Esophagus squamous epithelium (tissue), 5 donors: ENCODE results near the gene GALNT4. TPM values are rescaled to one million over a fixed set of nuclear protein-coding genes. Genes with fewer than 3 reads are reported as not detected.

Experiments used
- DNase-seq: peaks from one replicate; lab custom pipeline; 2025; lab: John Stamatoyannopoulos, UW
- H3K27ac ChIP-seq, 4 donors: fragments of 200-600 bp; sonication (generic); one replicate each; pipeline ENCODE4 v1.5.1; 2016 to 2019; ENCODE audit warnings: mild to moderate bottlenecking in 1 of 4
- H3K27me3 ChIP-seq, 4 donors: fragments of 200-600 bp; sonication (generic); 1 replicate in 3 of 4; 2 replicates in 1 of 4; pipeline versions ENCODE4 v1.5.1 to v1.6.0; 2017 to 2021; ENCODE audit warnings: antibody characterized with exemption in 1 of 4
- H3K36me3 ChIP-seq, 3 donors: fragments of 200-600 bp; sonication (generic); one replicate each; pipeline ENCODE4 v1.5.1; 2016 to 2019
- H3K4me1 ChIP-seq, 3 donors: fragments of 200-600 bp; sonication (generic); one replicate each; pipeline ENCODE4 v1.5.1; 2017 to 2019
- H3K4me3 ChIP-seq, 4 donors: fragments of 200-600 bp; sonication (generic); 1 replicate in 3 of 4; 2 replicates in 1 of 4; pipeline ENCODE4 v1.5.1; 2016 to 2019; ENCODE audit warnings: mild to moderate bottlenecking in 2 of 4, moderate library complexity in 1 of 4
- H3K9me3 ChIP-seq, 3 donors: fragments of 200-600 bp; sonication (generic); one replicate each; pipeline ENCODE4 v1.5.1; 2016 to 2019
- POLR2A ChIP-seq, 4 donors: fragments of 450-650 bp; IDR thresholded peaks; one replicate each; pipeline ENCODE4 v1.6.1; 2017; ENCODE audit warnings: antibody characterized with exemption in 4 of 4, mild to moderate bottlenecking in 4 of 4, moderate library complexity in 3 of 4
- WGBS, 2 donors: methylation state at CpG; one replicate each; pipeline ENCODE4 v1.1.5; 2018; 5-methylcytosine and 5-hydroxymethylcytosine counted together
- intact Hi-C: fragments of 100-400 bp; cut with DNase I; formaldehyde crosslinking; loops from one replicate; pipeline ENCODE4 v1.15.0; 2022
- total RNA-seq, 4 donors: library from RNA; depleted of rRNA; stranded (reverse); fragments of >200 nt; gene quantifications; one replicate each; pipeline ENCODE4 v1.1.0, GENCODE V29; 2016
- TF ChIP-seq, protein P1 (sequence below), 6 experiments: fragments of 450-650 bp in 4 of 6; fragments of 200-600 bp in 2 of 6; sonication (generic) in 2 of 6; IDR thresholded peaks; one replicate each; pipeline ENCODE4 v1.5.1; 2016 to 2019; ENCODE audit warnings: antibody characterized with exemption in 6 of 6, mild to moderate bottlenecking in 4 of 6, moderate library complexity in 4 of 6
- donor health status: DM: yes; HTN: yes; CAD: no.

The GALNT4 gene
- total RNA-seq, 4 donors from 2014 or later: 3.9 to 6.8 (median 5.4) TPM

DNA sequence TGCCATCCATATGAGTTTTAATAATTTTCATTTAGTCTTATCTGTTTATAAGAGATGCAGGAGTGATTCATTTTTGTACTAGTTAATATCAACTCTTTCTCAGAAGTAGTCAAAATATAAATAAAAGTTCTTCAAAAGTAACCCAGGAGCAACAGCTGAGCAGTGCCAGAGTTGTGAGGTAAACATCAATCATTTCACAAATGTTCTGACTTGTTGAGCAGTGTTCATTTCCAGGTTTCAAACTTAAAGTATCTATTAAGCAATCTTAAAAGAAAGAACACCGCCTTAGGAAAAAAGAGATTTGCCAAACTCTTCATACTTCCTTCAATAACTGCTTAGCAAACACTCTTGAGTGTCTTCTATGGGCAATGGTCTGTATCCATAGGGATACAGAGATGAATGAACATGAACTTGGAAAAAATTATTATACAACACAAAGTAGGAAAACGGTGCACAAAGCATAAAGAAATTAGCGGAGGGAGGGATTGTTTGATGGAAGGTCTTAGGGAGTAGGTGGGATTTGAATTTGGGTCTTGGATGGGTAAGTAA, 43.2 kb upstream of the GALNT4 start:
- Histone ChIP-seq H3K4me3 (no peak overlapping the region), H3K27ac (no peak overlapping the region), H3K4me1 (peaks cover 0 to 32% (median 0%) of the 10 kb centered on the region in 3 donors), H3K9me3 (no peaks in the 10 kb centered on the region), H3K27me3 (no peaks in the 10 kb centered on the region), H3K36me3 (no peaks in the 10 kb centered on the region)
- 41 to 47% methylated on average over 3 of the region's 3 CpGs for WGBS, 2 donors
- intact Hi-C loops: no loop called here
- DNase-seq: no peak
- TF ChIP-seq, protein P1, sequence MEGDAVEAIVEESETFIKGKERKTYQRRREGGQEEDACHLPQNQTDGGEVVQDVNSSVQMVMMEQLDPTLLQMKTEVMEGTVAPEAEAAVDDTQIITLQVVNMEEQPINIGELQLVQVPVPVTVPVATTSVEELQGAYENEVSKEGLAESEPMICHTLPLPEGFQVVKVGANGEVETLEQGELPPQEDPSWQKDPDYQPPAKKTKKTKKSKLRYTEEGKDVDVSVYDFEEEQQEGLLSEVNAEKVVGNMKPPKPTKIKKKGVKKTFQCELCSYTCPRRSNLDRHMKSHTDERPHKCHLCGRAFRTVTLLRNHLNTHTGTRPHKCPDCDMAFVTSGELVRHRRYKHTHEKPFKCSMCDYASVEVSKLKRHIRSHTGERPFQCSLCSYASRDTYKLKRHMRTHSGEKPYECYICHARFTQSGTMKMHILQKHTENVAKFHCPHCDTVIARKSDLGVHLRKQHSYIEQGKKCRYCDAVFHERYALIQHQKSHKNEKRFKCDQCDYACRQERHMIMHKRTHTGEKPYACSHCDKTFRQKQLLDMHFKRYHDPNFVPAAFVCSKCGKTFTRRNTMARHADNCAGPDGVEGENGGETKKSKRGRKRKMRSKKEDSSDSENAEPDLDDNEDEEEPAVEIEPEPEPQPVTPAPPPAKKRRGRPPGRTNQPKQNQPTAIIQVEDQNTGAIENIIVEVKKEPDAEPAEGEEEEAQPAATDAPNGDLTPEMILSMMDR (IDR thresholded peaks at IDR 0.05): no peak
- TF ChIP-seq POLR2A (IDR thresholded peaks at IDR 0.05): no peak

DNA sequence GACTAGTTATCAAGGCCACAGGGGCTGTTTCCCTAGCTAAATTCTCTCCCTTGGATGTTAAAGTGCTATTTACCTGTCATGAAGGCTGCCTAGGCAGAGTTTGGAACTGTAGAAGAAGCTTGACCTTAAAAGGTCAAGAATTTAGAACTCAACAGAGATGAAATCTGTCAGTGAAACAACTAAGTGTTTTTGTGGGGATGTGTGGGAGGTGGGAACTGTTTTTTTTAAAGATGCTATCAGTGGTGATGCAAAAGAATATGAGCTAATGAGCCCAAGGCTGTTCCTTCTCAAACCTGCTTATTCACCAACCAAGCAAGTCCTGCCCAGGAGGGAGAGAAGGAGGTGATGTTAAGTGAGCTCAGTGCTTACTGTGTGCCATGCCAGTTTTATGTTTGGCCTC, 42.0 kb upstream of the GALNT4 start:
- H3K27ac ChIP-seq: no peak overlapping the region
- intact Hi-C loops: no loop called here
- H3K9me3 ChIP-seq: no peaks in the 10 kb centered on the region
- peaks cover 0 to 32% (median 0%) of the 10 kb centered on the region in 3 donors for H3K4me1 ChIP-seq
- DNase-seq: no peak
- H3K4me3 ChIP-seq: no peak overlapping the region
- H3K27me3 ChIP-seq: no peaks in the 10 kb centered on the region
- TF ChIP-seq, protein P1 (IDR thresholded peaks at IDR 0.05): no peak
- no peak for TF ChIP-seq POLR2A (IDR thresholded peaks at IDR 0.05)
- no peaks in the 10 kb centered on the region for H3K36me3 ChIP-seq

DNA sequence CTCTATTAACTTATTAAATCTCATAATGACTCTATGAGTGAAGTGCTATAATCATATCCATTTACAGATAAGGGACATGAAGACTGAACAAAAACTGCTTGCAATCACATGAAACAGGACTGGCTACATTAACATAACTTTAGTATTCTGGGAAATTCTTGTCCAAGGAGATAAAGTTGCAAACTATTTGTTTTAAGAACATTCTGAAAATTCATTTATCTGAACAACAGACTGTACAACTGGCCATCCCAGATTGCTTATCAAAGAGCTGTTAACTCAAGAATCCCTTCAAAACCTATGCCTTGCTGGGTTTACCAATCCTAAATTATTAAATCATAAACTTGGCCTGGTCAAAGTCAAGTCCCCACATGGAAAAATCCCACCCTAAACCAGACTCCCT, 40.4 kb upstream of the GALNT4 start:
- H3K4me1 ChIP-seq: peaks cover 0 to 32% (median 0%) of the 10 kb centered on the region in 3 donors
- H3K27me3 ChIP-seq: no peaks in the 10 kb centered on the region
- intact Hi-C loops: no loop called here
- H3K36me3 ChIP-seq: no peaks in the 10 kb centered on the region
- no peak for DNase-seq
- H3K27ac ChIP-seq: no peak overlapping the region
- no peaks in the 10 kb centered on the region for H3K9me3 ChIP-seq
- TF ChIP-seq POLR2A (IDR thresholded peaks at IDR 0.05): no peak
- TF ChIP-seq, protein P1 (IDR thresholded peaks at IDR 0.05): no peak
- no peak overlapping the region for H3K4me3 ChIP-seq

DNA sequence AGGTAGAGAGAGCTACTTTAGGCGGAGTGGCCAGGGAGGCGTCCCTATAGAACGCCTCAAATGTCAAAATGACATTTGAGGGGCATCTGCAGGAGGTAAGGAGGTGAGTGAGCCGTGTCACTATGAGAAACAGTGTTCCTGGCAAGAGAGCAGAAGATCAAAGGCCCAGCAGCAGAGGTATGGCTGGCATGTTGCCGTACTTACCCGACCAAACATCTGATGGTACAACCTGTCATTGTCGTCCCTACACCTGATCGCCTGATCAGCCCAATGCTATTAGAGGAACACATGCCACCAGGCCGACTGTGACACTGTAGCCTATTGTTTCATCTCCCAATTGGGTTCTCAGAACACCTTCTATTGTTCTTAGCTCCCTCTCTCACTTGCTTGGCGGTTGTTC, 35.2 kb upstream of the GALNT4 start:
- Histone ChIP-seq H3K36me3 (no peaks in the 10 kb centered on the region), H3K27me3 (no peaks in the 10 kb centered on the region), H3K27ac (no peak overlapping the region), H3K4me3 (no peak overlapping the region), H3K9me3 (no peaks in the 10 kb centered on the region), H3K4me1 (no peaks in the 10 kb centered on the region)
- no peak for DNase-seq
- intact Hi-C loops: no loop called here
- TF ChIP-seq, protein P1 (IDR thresholded peaks at IDR 0.05): no peak
- TF ChIP-seq POLR2A (IDR thresholded peaks at IDR 0.05): no peak
- 83 to 90% methylated on average over 10 of the region's 10 CpGs for WGBS, 2 donors

GRCh38 chr12:89556976-89557375, 32.4 kb upstream of the GALNT4 start:
- no peak for TF ChIP-seq POLR2A (IDR thresholded peaks at IDR 0.05)
- TF ChIP-seq, protein P1 (IDR thresholded peaks at IDR 0.05): no peak
- 69 to 78% methylated on average over 2 of the region's 2 CpGs for WGBS, 2 donors

More at GRCh38 chr12:89556976-89557375, 32.4 kb upstream of the GALNT4 start:
- H3K27me3 ChIP-seq: no peaks in the 10 kb centered on the region
- no peaks in the 10 kb centered on the region for H3K4me1 ChIP-seq
- no peaks in the 10 kb centered on the region for H3K9me3 ChIP-seq
- intact Hi-C loops: no loop called here
- no peak overlapping the region for H3K27ac ChIP-seq
- no peak overlapping the region for H3K4me3 ChIP-seq
- H3K36me3 ChIP-seq: no peaks in the 10 kb centered on the region
- no peak for DNase-seq
